Suprapubic skin (tissue), 4 donors: Measurements from ENCODE around the gene ARHGEF3. TPM values are rescaled to one million over a fixed set of nuclear protein-coding genes. Genes with fewer than 3 reads are reported as not detected.

Experiments
- DNase-seq, 2 donors: peaks; one replicate each; pipeline ENCODE4 v3.0.0-alpha.2; 2019; ENCODE audit warnings: low spot score in 2 of 2
- H3K27ac ChIP-seq: fragments of 200-600 bp; sonication (generic); one replicate; pipeline ENCODE4 v1.5.1; 2019
- H3K27me3 ChIP-seq: fragments of 200-600 bp; sonication (generic); one replicate; pipeline ENCODE4 v1.5.1; 2019
- H3K36me3 ChIP-seq: fragments of 200-600 bp; sonication (generic); one replicate; pipeline ENCODE4 v1.5.1; 2019
- H3K4me1 ChIP-seq: fragments of 200-600 bp; sonication (generic); one replicate; pipeline ENCODE4 v1.5.1; 2019
- H3K4me3 ChIP-seq: fragments of 200-600 bp; sonication (generic); one replicate; pipeline ENCODE4 v1.5.1; 2019; ENCODE audit warnings: mild to moderate bottlenecking
- H3K9me3 ChIP-seq: fragments of 200-600 bp; sonication (generic); one replicate; pipeline ENCODE4 v1.5.1; 2019
- CTCF ChIP-seq, 2 donors: fragments of 200-600 bp in 1 of 2; fragments of 450-650 bp in 1 of 2; sonication (generic) in 1 of 2; IDR thresholded peaks; one replicate each; pipeline ENCODE4 v1.5.1; 2016 to 2019; ENCODE audit warnings: antibody characterized with exemption in 2 of 2, mild to moderate bottlenecking in 1 of 2, moderate library complexity in 1 of 2
- EP300 ChIP-seq: sonication (generic); formaldehyde crosslinking; IDR thresholded peaks from one replicate; pipeline ENCODE4 v1.6.1; 2017; ENCODE audit warnings: antibody characterized with exemption
- POLR2A ChIP-seq, 2 donors: fragments of 450-650 bp; IDR thresholded peaks; one replicate each; pipeline ENCODE4 v1.6.1; 2017; ENCODE audit warnings: antibody characterized with exemption in 2 of 2, mild to moderate bottlenecking in 2 of 2, moderate library complexity in 2 of 2
- POLR2AphosphoS5 ChIP-seq, 3 donors: sonication (generic); formaldehyde crosslinking; IDR thresholded peaks; one replicate each; pipeline ENCODE4 v1.6.1; 2017; ENCODE audit warnings: antibody characterized with exemption in 3 of 3
- WGBS: methylation state at CpG from one replicate; pipeline ENCODE4 v1.1.5; 2018; 5-methylcytosine and 5-hydroxymethylcytosine counted together
- total RNA-seq, 4 donors: library from RNA; depleted of rRNA; stranded (reverse); fragments of >200 nt; gene quantifications; one replicate each; pipeline ENCODE4 v1.1.0, GENCODE V29; 2016

The ARHGEF3 gene
- total RNA-seq, 4 donors from 2014 or later = 16.3 to 23.0 (median 19.8) TPM

- Histone ChIP-seq H3K27me3 (no peaks in the 10 kb centered on the region), H3K27ac (no peak overlapping the region), H3K4me3 (no peak overlapping the region), H3K36me3 (peaks cover 31% of the 10 kb centered on the region), H3K4me1 (peaks cover under 1% of the 10 kb centered on the region), H3K9me3 (no peaks in the 10 kb centered on the region)
- no peak for TF ChIP-seq CTCF (IDR thresholded peaks at IDR 0.05)
- TF ChIP-seq POLR2A (IDR thresholded peaks at IDR 0.05) = no peak
- no peak for TF ChIP-seq POLR2AphosphoS5 (IDR thresholded peaks at IDR 0.05)
- TF ChIP-seq EP300 = no peak
- DNase-seq = no peak
These were observed 30.4 kb downstream of the ARHGEF3 start for GRCh38 chr3:56771376-56771775.

GRCh38 chr3:56769116-56769707, 32.5 kb downstream of the ARHGEF3 start:
- no peak for DNase-seq
- Histone ChIP-seq H3K4me1 (no peaks in the 10 kb centered on the region), H3K27ac (no peak overlapping the region), H3K27me3 (no peaks in the 10 kb centered on the region), H3K9me3 (no peaks in the 10 kb centered on the region), H3K4me3 (no peak overlapping the region), H3K36me3 (peaks cover 31% of the 10 kb centered on the region)
- TF ChIP-seq CTCF (IDR thresholded peaks at IDR 0.05) = no peak
- TF ChIP-seq POLR2A (IDR thresholded peaks at IDR 0.05) = no peak
- no peak for TF ChIP-seq POLR2AphosphoS5 (IDR thresholded peaks at IDR 0.05)
- no peak for TF ChIP-seq EP300
- 75% methylated on average over 7 of the region's 7 CpGs for WGBS

GRCh38 chr3:56764904-56765547, 36.7 kb downstream of the ARHGEF3 start:
- H3K4me3 ChIP-seq = no peak overlapping the region
- peaks cover 2% of the 10 kb centered on the region for H3K4me1 ChIP-seq
- no peaks in the 10 kb centered on the region for H3K9me3 ChIP-seq
- no peaks in the 10 kb centered on the region for H3K27me3 ChIP-seq
- peaks cover 4% of the 10 kb centered on the region for H3K36me3 ChIP-seq
- no peak overlapping the region for H3K27ac ChIP-seq
- no peak for DNase-seq
- no peak for TF ChIP-seq CTCF (IDR thresholded peaks at IDR 0.05)
- TF ChIP-seq POLR2A (IDR thresholded peaks at IDR 0.05) = no peak
- no peak for TF ChIP-seq POLR2AphosphoS5 (IDR thresholded peaks at IDR 0.05)
- TF ChIP-seq EP300 = no peak
- WGBS = 96% methylated on average over 6 of the region's 6 CpGs

GRCh38 chr3:56764184-56764583, 37.6 kb downstream of the ARHGEF3 start:
- Histone ChIP-seq H3K27me3 (no peaks in the 10 kb centered on the region), H3K4me3 (no peak overlapping the region), H3K27ac (no peak overlapping the region), H3K36me3 (no peaks in the 10 kb centered on the region), H3K9me3 (no peaks in the 10 kb centered on the region), H3K4me1 (peaks cover 6% of the 10 kb centered on the region)
- 95% methylated on average over 2 of the region's 2 CpGs for WGBS
- TF ChIP-seq EP300 = no peak
- TF ChIP-seq CTCF (IDR thresholded peaks at IDR 0.05) = no peak
- no peak for TF ChIP-seq POLR2AphosphoS5 (IDR thresholded peaks at IDR 0.05)
- no peak for TF ChIP-seq POLR2A (IDR thresholded peaks at IDR 0.05)
- DNase-seq = no peak

GRCh38 chr3:56763233-56763632, 38.5 kb downstream of the ARHGEF3 start:
- Histone ChIP-seq H3K27ac (no peak overlapping the region), H3K9me3 (no peaks in the 10 kb centered on the region), H3K4me3 (no peak overlapping the region), H3K27me3 (no peaks in the 10 kb centered on the region), H3K4me1 (peaks cover 16% of the 10 kb centered on the region), H3K36me3 (no peaks in the 10 kb centered on the region)
- 80% methylated on average over 2 of the region's 2 CpGs for WGBS
- TF ChIP-seq POLR2A (IDR thresholded peaks at IDR 0.05) (no peak), EP300 (no peak), POLR2AphosphoS5 (IDR thresholded peaks at IDR 0.05) (no peak), CTCF (IDR thresholded peaks at IDR 0.05) (no peak)
- DNase-seq = no peak
